GM21447 (cell line): ENCODE measurements around the gene ATF7IP2.
"Not testable (repeated sequence)": the region's sequence is repeated elsewhere in the genome, so short reads cannot be mapped to it uniquely, and the experiment has no call there.

Source experiments
- ATAC-seq: cut with Tn5 transposase; IDR thresholded peaks from one replicate; pipeline ENCODE4 v1.9.1; 2021; ENCODE audit not compliant: unreplicated experiment

Gene ATF7IP2

GRCh38 chr16:10371592-10371991 lies 14.3 kb upstream of the ATF7IP2 start:
- ATAC-seq, result no peak

GRCh38 chr16:10373556-10373955 lies 12.3 kb upstream of the ATF7IP2 start:
- no peak for ATAC-seq

GRCh38 chr16:10376229-10376628 lies 9.6 kb upstream of the ATF7IP2 start:
- no peak for ATAC-seq

GRCh38 chr16:10383626-10384025 lies 2.2 kb upstream of the ATF7IP2 start:
- no peak for ATAC-seq

- no peak for ATAC-seq
Observed at GRCh38 chr16:10386517-10387100, 748 bp downstream of the ATF7IP2 start.

- no peak for ATAC-seq
Observed at GRCh38 chr16:10387188-10387617, 1.3 kb downstream of the ATF7IP2 start.

- no peak for ATAC-seq
Observed at GRCh38 chr16:10388988-10389387, 3.1 kb downstream of the ATF7IP2 start.

GRCh38 chr16:10390330-10390729 lies 4.5 kb downstream of the ATF7IP2 start:
- ATAC-seq, result no peak

GRCh38 chr16:10390867-10391266 lies 5.0 kb downstream of the ATF7IP2 start:
- no peak for ATAC-seq

GRCh38 chr16:10391339-10391738 lies 5.5 kb downstream of the ATF7IP2 start:
- ATAC-seq, result no peak

GRCh38 chr16:10402975-10403374 lies 17.1 kb downstream of the ATF7IP2 start:
- ATAC-seq, result no peak

- ATAC-seq, result no peak
Observed at GRCh38 chr16:10405386-10405939, 19.6 kb downstream of the ATF7IP2 start.

GRCh38 chr16:10408824-10409381 lies 23.0 kb downstream of the ATF7IP2 start:
- ATAC-seq, result no peak

- ATAC-seq, result not testable (repeated sequence)
Observed at GRCh38 chr16:10409713-10410112, 23.9 kb downstream of the ATF7IP2 start.

GRCh38 chr16:10410469-10410868 lies 24.6 kb downstream of the ATF7IP2 start:
- ATAC-seq, result no peak

GRCh38 chr16:10412935-10413601 lies 27.2 kb downstream of the ATF7IP2 start:
- no peak for ATAC-seq

- not testable (repeated sequence) for ATAC-seq
Observed at GRCh38 chr16:10418204-10418603, 32.3 kb downstream of the ATF7IP2 start.

GRCh38 chr16:10419701-10420100 lies 33.8 kb downstream of the ATF7IP2 start:
- no peak for ATAC-seq

GRCh38 chr16:10421596-10421995 lies 35.7 kb downstream of the ATF7IP2 start:
- ATAC-seq, result no peak

GRCh38 chr16:10428433-10429168 lies 42.7 kb downstream of the ATF7IP2 start:
- ATAC-seq, result no peak

GRCh38 chr16:10429299-10429969 lies 43.6 kb downstream of the ATF7IP2 start:
- ATAC-seq, result not testable (repeated sequence)
